ENCODE results near the gene OR8D2. TPM values are rescaled to one million over a fixed set of nuclear protein-coding genes. Genes with fewer than 3 reads are reported as not detected.
A peak's percentile ranks its signal among the peaks of the same experiment; 100 is the strongest.

OR8D2 gene
- not detected for total RNA-seq
- long read RNA-seq, result 0 reads

- DNase-seq, result no peak
- intact Hi-C loops (cut with DNase I, micrococcal nuclease), result no loop called here
- no peak for ATAC-seq
Observed at GRCh38 chr11:124320097-124320496, at the start of gene OR8D2. Gene OR8D2, minus strand, starts transcription at chr11:124320197. Its CDS starts 0 bp downstream, at chr11:124320197.

- intact Hi-C loops (cut with DNase I, micrococcal nuclease), result no loop called here
- ATAC-seq, result no peak
Observed at GRCh38 chr11:124359566-124359965, 39.6 kb upstream of the OR8D2 start.

GRCh38 chr11:124346311-124346955 is 26.4 kb upstream of the OR8D2 start:
- no peak for DNase-seq
- intact Hi-C loops (cut with DNase I, micrococcal nuclease), result no loop called here
- ATAC-seq, result no peak

More at GRCh38 chr11:124359566-124359965, 39.6 kb upstream of the OR8D2 start:
- DNase-seq, result no peak

- intact Hi-C loops (cut with DNase I, micrococcal nuclease), result no loop called here
- DNase-seq, result no peak
Observed at GRCh38 chr11:124344346-124344745, 24.3 kb upstream of the OR8D2 start.

GRCh38 chr11:124340142-124340447 is 20.1 kb upstream of the OR8D2 start:
- ATAC-seq (no peak), DNase-seq (no peak)
- intact Hi-C loops (cut with DNase I, micrococcal nuclease), result no loop called here

More at GRCh38 chr11:124344346-124344745, 24.3 kb upstream of the OR8D2 start:
- no peak for ATAC-seq

- no peak for ATAC-seq
- DNase-seq, result no peak
- intact Hi-C loops (cut with DNase I, micrococcal nuclease), result no loop called here
Observed at GRCh38 chr11:124339396-124340141, 19.6 kb upstream of the OR8D2 start.

GRCh38 chr11:124331873-124332272 is 11.9 kb upstream of the OR8D2 start:
- intact Hi-C loops (cut with DNase I, micrococcal nuclease), result no loop called here
- DNase-seq (no peak), ATAC-seq (no peak)

GRCh38 chr11:124329787-124330478 is 9.9 kb upstream of the OR8D2 start:
- DNase-seq (no peak), ATAC-seq (no peak)
- intact Hi-C loops (cut with DNase I, micrococcal nuclease), result no loop called here

GRCh38 chr11:124327775-124328174 is 7.8 kb upstream of the OR8D2 start:
- ATAC-seq, result no peak
- intact Hi-C loops (cut with DNase I, micrococcal nuclease), result no loop called here
- DNase-seq, result no peak

GRCh38 chr11:124322356-124322755 is 2.4 kb upstream of the OR8D2 start:
- intact Hi-C loops (cut with DNase I, micrococcal nuclease), result no loop called here
- ATAC-seq, result peak; percentile 62
- no peak for DNase-seq

GRCh38 chr11:124315052-124315451 is 4.9 kb downstream of the OR8D2 start:
- no peak for DNase-seq
- no peak for ATAC-seq
- intact Hi-C loops (cut with DNase I, micrococcal nuclease), result no loop called here

- DNase-seq, result no peak
- intact Hi-C loops (cut with DNase I, micrococcal nuclease), result no loop called here
- no peak for ATAC-seq
Observed at GRCh38 chr11:124313849-124314248, 6.1 kb downstream of the OR8D2 start, which contains the start of gene OR8D1. Gene OR8D1, minus strand, starts transcription at chr11:124313949. Its CDS starts 3,183 bp downstream, at chr11:124310766.

- no peak for DNase-seq
- no peak for ATAC-seq
- intact Hi-C loops (cut with DNase I, micrococcal nuclease), result no loop called here
Observed at GRCh38 chr11:124313131-124313530, 6.9 kb downstream of the OR8D2 start.

- DNase-seq (no peak), ATAC-seq (no peak)
- intact Hi-C loops (cut with DNase I, micrococcal nuclease), result no loop called here
Observed at GRCh38 chr11:124311670-124312069, 8.3 kb downstream of the OR8D2 start.

- no peak for DNase-seq
- intact Hi-C loops (cut with DNase I, micrococcal nuclease), result no loop called here
- no peak for ATAC-seq
Observed at GRCh38 chr11:124311269-124311668, 8.7 kb downstream of the OR8D2 start.

- ATAC-seq, result no peak
- no peak for DNase-seq
- intact Hi-C loops (cut with DNase I, micrococcal nuclease), result no loop called here
Observed at GRCh38 chr11:124310721-124311120, 9.3 kb downstream of the OR8D2 start.

GRCh38 chr11:124307093-124307492 is 12.9 kb downstream of the OR8D2 start:
- no peak for DNase-seq
- ATAC-seq, result peak; percentile 26
- intact Hi-C loops (cut with DNase I, micrococcal nuclease), result no loop called here

- intact Hi-C loops (cut with DNase I, micrococcal nuclease), result no loop called here
- DNase-seq (no peak), ATAC-seq (no peak)
Observed at GRCh38 chr11:124302347-124303125, 17.5 kb downstream of the OR8D2 start.

- intact Hi-C loops (cut with DNase I, micrococcal nuclease), result no loop called here
- DNase-seq (no peak), ATAC-seq (no peak)
Observed at GRCh38 chr11:124301548-124301947, 18.4 kb downstream of the OR8D2 start.

Measured in left colon (tissue), 2 donors.